Stimulated activated CD4-positive, alpha-beta T cell treated with anti-CD3 and anti-CD28 coated beads, Interleukin-12 subunit alpha, Interleukin-12 subunit beta, amount 100 ng/mL, for 4 hours (primary cell): ENCODE data around the gene OR2T5.
"Not testable (repeated sequence)": the region's sequence is repeated elsewhere in the genome, so short reads cannot be mapped to it uniquely, and the experiment has no call there.

Experiments used
- DNase-seq: peaks from one replicate; pipeline ENCODE4 v3.0.0-alpha.2; 2020

Gene OR2T5

DNA sequence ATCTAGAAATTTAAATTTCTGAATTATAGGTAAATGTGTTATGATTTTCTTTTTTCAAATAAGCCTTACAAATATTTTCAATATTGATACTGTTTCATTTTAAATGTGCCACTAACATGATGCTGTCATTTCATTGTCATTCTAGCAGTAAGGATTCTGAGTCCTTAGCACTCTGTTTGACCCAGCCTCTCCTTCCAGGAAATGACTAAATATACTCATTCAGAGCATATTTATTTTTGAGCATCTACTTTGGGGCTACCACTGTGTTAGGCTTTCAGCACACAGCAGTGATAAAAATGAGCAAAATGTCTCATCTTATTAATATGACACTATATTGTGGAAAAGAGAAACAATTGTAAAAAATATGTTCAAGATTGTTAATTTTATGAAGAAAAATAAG lies 21.8 kb downstream of the OR2T5 start:
- DNase-seq, result not testable (repeated sequence)

DNA sequence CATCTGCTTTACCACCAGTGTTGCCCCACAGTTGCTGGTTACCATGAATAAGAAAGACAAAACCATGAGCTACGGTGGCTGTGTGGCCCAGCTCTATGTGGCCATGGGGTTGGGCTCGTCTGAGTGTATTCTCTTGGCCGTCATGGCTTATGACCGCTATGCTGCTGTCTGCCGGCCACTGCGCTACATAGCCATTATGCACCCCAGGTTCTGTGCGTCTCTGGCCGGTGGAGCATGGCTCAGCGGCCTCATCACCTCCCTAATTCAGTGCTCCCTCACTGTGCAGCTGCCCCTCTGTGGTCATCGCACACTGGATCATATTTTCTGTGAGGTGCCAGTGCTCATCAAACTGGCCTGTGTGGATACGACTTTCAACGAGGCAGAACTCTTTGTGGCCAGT lies 33.5 kb downstream of the OR2T5 start:
- no peak for DNase-seq

- not testable (repeated sequence) for DNase-seq
These were observed 49.1 kb downstream of the OR2T5 start for GRCh38 chr1:248537449-248537848.
